Caco-2 (cell line): ENCODE measurements around the gene IDH3G. TPM values are rescaled to one million over a fixed set of nuclear protein-coding genes. Genes with fewer than 3 reads are reported as not detected.

Source experiments
- BruUV-seq: library from RNA; stranded (reverse); fragments of 400-500 nt; replicated peaks from 2 replicates; lab custom pipeline; 2021; lab: Mats Ljungman, UMichigan
- CTCF ChIA-PET: fragments of 300-600 bp; sonication (Branson Sonifier 250); formaldehyde crosslinking; loops from one replicate; lab custom pipeline; 2022; ENCODE audit warnings: antibody characterized with exemption; lab: Charles Lee
- POLR2A ChIA-PET: fragments of 300-600 bp; sonication (Branson Sonifier 250); formaldehyde crosslinking; loops from one replicate; lab custom pipeline; 2022; ENCODE audit warnings: antibody characterized with exemption; lab: Charles Lee
- DNase-seq, 2 experiments: peaks; one replicate each; pipeline versions ENCODE4 v3.0.0 to v3.0.0-alpha.2; 2020 to 2022
- H3K27me3 ChIP-seq: replicated peaks from 2 replicates; pipeline ENCODE4 v1.6.0; 2011; ENCODE audit warnings: low read length; ENCODE audit not compliant: control insufficient read depth, insufficient read depth
- H3K36me3 ChIP-seq: 2 replicates; pipeline ENCODE4 v1.5.1; 2011; ENCODE audit warnings: low read length; ENCODE audit not compliant: control insufficient read depth, insufficient read depth
- H3K4me1 ChIP-seq: fragments of 250-450 bp; sonication (Bioruptor Pico); 2 replicates; pipeline ENCODE4 v1.5.1; 2020; ENCODE audit warnings: mild to moderate bottlenecking
- H3K4me3 ChIP-seq: 2 replicates; pipeline ENCODE4 v1.5.1; 2011; ENCODE audit warnings: low read depth, mild to moderate bottlenecking, control low read depth, low read length
- H3K9me3 ChIP-seq: fragments of 250-450 bp; sonication (Bioruptor Pico); 2 replicates; pipeline ENCODE4 v1.5.1; 2020; ENCODE audit warnings: mild to moderate bottlenecking, moderate library complexity
- H3K27ac Mint-ChIP-seq: one replicate; pipeline ENCODE4 v1.8.0; 2022; ENCODE audit warnings: mixed read lengths; ENCODE audit not compliant: unreplicated experiment
- H3K27me3 Mint-ChIP-seq: one replicate; pipeline ENCODE4 v1.8.0; 2022; ENCODE audit warnings: mixed read lengths; ENCODE audit not compliant: insufficient read depth, unreplicated experiment
- H3K36me3 Mint-ChIP-seq: one replicate; pipeline ENCODE4 v1.8.0; 2022; ENCODE audit warnings: mild to moderate bottlenecking, mixed read lengths; ENCODE audit not compliant: insufficient read depth, unreplicated experiment
- H3K4me1 Mint-ChIP-seq: one replicate; pipeline ENCODE4 v1.8.0; 2022; ENCODE audit warnings: low read depth, mixed read lengths; ENCODE audit not compliant: unreplicated experiment
- H3K4me3 Mint-ChIP-seq: one replicate; pipeline ENCODE4 v1.8.0; 2022; ENCODE audit warnings: mild to moderate bottlenecking, moderate library complexity, mixed read lengths; ENCODE audit not compliant: unreplicated experiment
- H3K9me3 Mint-ChIP-seq: one replicate; pipeline ENCODE4 v1.8.0; 2022; ENCODE audit warnings: mixed read lengths; ENCODE audit not compliant: unreplicated experiment
- intact Hi-C: fragments of 100-400 bp; cut with micrococcal nuclease; formaldehyde crosslinking; loops from one replicate; pipeline ENCODE4 v1.10.0; 2022; ENCODE audit not compliant: unreplicated experiment
- total RNA-seq: library from RNA; stranded (reverse); gene quantifications from 2 replicates; pipeline ENCODE4 v1.2.3, GENCODE V29; 2022
- TF ChIP-seq, protein P1 (sequence below), 2 experiments: fragments of 200-600 bp in 1 of 2; IDR thresholded peaks; 1 replicate in 1 of 2; 2 replicates in 1 of 2; pipeline versions ENCODE4 v1.5.1 to v1.8.0; 2011 to 2022; ENCODE audit warnings: antibody characterized with exemption in 1 of 2, control low read depth in 1 of 2, inconsistent platforms in 1 of 2, low read depth in 1 of 2, low read length in 1 of 2, mild to moderate bottlenecking in 1 of 2, moderate library complexity in 1 of 2; ENCODE audit not compliant: insufficient read depth in 1 of 2, severe bottlenecking in 1 of 2, unreplicated experiment in 1 of 2

The IDH3G gene
- total RNA-seq, 1 experiment from 2014 or later: 53.3 TPM

DNA sequence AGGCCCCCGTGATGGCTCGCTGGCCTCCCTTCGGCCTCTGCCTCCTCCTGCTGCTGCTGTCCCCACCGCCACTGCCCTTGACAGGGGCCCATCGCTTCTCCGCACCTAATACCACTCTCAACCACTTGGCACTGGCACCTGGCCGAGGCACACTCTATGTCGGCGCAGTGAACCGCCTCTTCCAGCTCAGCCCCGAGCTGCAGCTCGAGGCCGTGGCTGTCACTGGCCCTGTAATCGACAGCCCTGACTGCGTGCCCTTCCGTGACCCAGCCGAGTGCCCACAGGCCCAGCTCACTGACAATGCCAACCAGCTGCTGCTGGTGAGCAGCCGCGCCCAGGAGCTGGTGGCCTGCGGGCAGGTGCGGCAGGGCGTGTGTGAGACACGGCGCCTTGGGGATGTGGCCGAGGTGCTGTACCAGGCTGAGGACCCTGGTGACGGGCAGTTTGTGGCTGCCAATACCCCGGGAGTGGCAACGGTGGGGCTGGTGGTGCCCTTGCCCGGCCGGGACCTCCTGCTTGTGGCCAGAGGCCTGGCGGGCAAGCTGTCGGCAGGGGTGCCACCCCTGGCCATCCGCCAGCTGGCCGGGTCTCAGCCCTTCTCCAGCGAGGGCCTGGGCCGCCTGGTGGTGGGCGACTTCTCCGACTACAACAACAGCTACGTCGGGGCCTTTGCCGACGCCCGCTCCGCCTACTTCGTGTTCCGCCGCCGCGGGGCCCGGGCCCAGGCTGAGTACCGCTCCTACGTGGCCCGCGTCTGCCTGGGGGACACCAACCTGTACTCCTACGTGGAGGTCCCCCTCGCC lies 27.1 kb downstream of the IDH3G start:
- no peaks in the 10 kb centered on the region for H3K27me3 Mint-ChIP-seq
- Histone ChIP-seq H3K4me3 (no peak overlapping the region), H3K27me3 (no peaks in the 10 kb centered on the region), H3K4me1 (no peaks in the 10 kb centered on the region), H3K36me3 (no peaks in the 10 kb centered on the region), H3K9me3 (no peaks in the 10 kb centered on the region)
- intact Hi-C loops: no loop called here
- H3K36me3 Mint-ChIP-seq: peaks cover 4% of the 10 kb centered on the region
- no TSS peak for BruUV-seq
- H3K27ac Mint-ChIP-seq: no peak overlapping the region
- H3K4me1 Mint-ChIP-seq: no peaks in the 10 kb centered on the region
- TF ChIP-seq, protein P1, sequence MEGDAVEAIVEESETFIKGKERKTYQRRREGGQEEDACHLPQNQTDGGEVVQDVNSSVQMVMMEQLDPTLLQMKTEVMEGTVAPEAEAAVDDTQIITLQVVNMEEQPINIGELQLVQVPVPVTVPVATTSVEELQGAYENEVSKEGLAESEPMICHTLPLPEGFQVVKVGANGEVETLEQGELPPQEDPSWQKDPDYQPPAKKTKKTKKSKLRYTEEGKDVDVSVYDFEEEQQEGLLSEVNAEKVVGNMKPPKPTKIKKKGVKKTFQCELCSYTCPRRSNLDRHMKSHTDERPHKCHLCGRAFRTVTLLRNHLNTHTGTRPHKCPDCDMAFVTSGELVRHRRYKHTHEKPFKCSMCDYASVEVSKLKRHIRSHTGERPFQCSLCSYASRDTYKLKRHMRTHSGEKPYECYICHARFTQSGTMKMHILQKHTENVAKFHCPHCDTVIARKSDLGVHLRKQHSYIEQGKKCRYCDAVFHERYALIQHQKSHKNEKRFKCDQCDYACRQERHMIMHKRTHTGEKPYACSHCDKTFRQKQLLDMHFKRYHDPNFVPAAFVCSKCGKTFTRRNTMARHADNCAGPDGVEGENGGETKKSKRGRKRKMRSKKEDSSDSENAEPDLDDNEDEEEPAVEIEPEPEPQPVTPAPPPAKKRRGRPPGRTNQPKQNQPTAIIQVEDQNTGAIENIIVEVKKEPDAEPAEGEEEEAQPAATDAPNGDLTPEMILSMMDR (IDR thresholded peaks at IDR 0.05; ENCODE audit: insufficient read depth in 1 of 2, low read depth in 1 of 2, low read length in 1 of 2, severe bottlenecking in 1 of 2, unreplicated experiment in 1 of 2): no peak
- H3K9me3 Mint-ChIP-seq: no peaks in the 10 kb centered on the region
- CTCF ChIA-PET: no interaction called here
- POLR2A ChIA-PET: no interaction called here
- DNase-seq: no peak
- no peak overlapping the region for H3K4me3 Mint-ChIP-seq

DNA sequence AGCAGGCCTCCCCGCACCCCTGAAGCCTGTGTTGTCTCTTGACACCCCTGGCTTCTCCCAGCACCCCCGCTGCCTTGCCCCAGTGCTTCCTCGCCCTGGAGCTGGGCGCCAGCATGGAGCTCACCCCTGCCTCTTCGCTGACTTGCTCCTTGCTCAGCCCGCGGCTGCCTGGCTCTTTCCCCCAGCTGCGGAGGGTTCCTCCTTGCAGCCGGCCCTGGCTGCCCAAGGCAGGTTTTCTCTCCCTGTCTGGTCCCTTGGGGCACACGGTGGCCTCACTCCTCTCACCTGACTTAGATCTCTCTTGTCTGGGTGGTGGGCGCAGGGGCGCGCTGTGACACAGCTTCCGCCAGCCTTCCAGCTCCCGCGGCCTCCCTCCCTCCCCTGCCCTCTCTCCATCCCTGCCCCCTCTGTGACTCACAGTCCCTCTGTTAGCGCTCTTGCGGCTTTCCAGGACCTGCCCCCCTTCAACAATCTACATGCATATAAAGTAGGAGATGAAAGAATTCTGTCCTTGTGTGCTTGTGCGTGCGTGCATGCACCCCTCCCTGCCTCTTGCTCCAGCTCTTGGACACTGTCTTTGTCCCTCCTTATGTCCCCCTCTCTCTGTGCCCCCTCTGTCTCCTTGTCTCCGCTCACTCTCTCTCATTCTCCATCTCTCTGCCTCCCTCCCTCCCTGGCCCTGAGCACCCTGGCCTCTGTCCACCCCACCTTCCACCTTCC lies 27.9 kb downstream of the IDH3G start:
- Mint-ChIP-seq H3K4me3 (no peak overlapping the region), H3K27me3 (no peaks in the 10 kb centered on the region), H3K27ac (no peak overlapping the region), H3K9me3 (no peaks in the 10 kb centered on the region), H3K36me3 (peaks cover 4% of the 10 kb centered on the region), H3K4me1 (no peaks in the 10 kb centered on the region)
- POLR2A ChIA-PET: no interaction called here
- DNase-seq: no peak
- CTCF ChIA-PET: no interaction called here
- BruUV-seq: no TSS peak
- TF ChIP-seq, protein P1 (IDR thresholded peaks at IDR 0.05; ENCODE audit: insufficient read depth in 1 of 2, low read depth in 1 of 2, low read length in 1 of 2, severe bottlenecking in 1 of 2, unreplicated experiment in 1 of 2): no peak
- no peaks in the 10 kb centered on the region for H3K36me3 ChIP-seq
- H3K27me3 ChIP-seq: no peaks in the 10 kb centered on the region
- H3K9me3 ChIP-seq: no peaks in the 10 kb centered on the region
- no peaks in the 10 kb centered on the region for H3K4me1 ChIP-seq
- no peak overlapping the region for H3K4me3 ChIP-seq
- intact Hi-C loops: no loop called here

DNA sequence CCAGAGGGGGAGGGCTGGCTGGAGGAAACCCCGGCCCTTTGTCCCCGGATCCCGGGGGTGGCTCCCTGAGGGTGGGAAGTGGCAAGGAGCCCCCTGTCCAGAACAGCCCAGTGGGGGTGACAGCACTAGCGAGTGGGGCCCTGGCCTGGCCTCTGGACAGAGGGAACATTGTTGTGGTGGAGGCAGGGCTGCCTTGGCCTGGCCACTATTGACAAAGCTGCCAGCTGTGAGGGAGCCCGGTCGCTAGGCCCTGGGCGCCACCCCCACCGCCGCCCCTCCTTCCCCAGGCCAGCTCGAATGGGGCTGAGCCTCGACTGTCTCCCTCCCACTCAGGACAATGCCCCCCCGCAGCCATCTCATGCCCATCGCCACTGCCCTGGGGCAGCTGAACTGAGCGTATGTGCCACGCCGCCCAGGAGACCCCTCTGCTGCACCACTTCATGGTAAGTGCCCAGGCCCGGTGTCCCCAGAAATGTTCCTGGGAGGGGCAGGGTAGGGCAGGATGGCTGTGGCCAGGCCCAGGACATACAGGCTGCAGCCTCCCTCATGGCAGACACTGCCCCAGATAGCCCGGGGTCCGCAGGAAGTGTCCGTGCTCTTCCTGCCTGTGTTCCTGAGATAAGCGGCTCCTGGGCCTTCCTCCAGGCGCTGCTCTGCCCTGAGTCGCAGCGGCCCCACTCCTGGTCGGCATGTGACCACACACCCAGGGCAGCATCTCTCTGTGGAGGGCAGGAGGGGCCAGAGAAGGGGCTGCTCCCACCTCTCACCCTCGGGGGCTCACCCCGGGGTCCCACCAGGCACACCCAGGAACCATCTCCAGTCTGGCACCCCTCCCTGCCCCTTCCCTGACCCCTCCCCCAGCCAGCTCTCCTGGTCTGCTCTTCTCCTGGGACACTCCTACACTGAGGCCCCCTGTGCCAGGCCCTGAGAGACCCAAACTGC lies 28.8 kb downstream of the IDH3G start:
- no peaks in the 10 kb centered on the region for H3K9me3 Mint-ChIP-seq

More for the DNA sequence above, 28.8 kb downstream of the IDH3G start:
- H3K27ac Mint-ChIP-seq: no peak overlapping the region
- no TSS peak for BruUV-seq
- ChIA-PET POLR2A (no interaction called here), CTCF (no interaction called here)
- Histone ChIP-seq H3K4me3 (no peak overlapping the region), H3K27me3 (no peaks in the 10 kb centered on the region), H3K4me1 (no peaks in the 10 kb centered on the region), H3K36me3 (no peaks in the 10 kb centered on the region), H3K9me3 (no peaks in the 10 kb centered on the region)
- no peak overlapping the region for H3K4me3 Mint-ChIP-seq
- peaks cover 4% of the 10 kb centered on the region for H3K36me3 Mint-ChIP-seq
- TF ChIP-seq, protein P1 (IDR thresholded peaks at IDR 0.05; ENCODE audit: insufficient read depth in 1 of 2, low read depth in 1 of 2, low read length in 1 of 2, severe bottlenecking in 1 of 2, unreplicated experiment in 1 of 2): no peak
- H3K4me1 Mint-ChIP-seq: no peaks in the 10 kb centered on the region
- H3K27me3 Mint-ChIP-seq: no peaks in the 10 kb centered on the region
- intact Hi-C loops: no loop called here
- no peak for DNase-seq
